HG02623 (cell line): ENCODE measurements around the gene CD300E.
"Not testable (repeated sequence)": the region's sequence is repeated elsewhere in the genome, so short reads cannot be mapped to it uniquely, and the experiment has no call there.

Experiments
- ATAC-seq: cut with Tn5 transposase; IDR thresholded peaks from one replicate; pipeline ENCODE4 v1.9.1; 2021; ENCODE audit warnings: moderate library complexity; ENCODE audit not compliant: unreplicated experiment

The CD300E gene

DNA sequence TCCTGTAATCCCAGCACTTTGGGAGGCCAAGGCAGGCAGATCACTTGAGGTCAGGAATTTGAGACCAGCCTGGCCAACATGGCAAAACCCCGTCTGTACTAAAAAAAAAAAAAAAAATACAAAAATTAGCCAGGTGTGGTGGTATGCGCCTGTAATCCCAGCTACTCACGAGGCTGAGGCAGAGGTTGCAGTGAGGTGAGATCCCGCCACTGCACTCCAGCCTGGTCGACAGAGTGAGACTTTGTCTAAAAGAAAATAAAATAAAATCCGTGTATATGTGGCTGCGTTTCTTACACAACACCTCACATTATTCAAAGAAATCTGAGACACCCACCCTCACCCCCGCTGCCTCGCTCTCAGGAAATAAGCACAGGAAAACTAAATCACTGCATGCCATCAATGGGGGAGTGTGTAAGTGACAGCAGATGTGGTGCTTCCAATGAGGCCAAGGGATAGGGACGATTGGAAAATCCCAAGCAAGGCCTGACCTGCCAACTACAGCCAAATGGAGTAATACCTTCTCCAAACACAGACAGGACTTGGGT is 13.1 kb upstream of the CD300E start:
- ATAC-seq, result not testable (repeated sequence)

DNA sequence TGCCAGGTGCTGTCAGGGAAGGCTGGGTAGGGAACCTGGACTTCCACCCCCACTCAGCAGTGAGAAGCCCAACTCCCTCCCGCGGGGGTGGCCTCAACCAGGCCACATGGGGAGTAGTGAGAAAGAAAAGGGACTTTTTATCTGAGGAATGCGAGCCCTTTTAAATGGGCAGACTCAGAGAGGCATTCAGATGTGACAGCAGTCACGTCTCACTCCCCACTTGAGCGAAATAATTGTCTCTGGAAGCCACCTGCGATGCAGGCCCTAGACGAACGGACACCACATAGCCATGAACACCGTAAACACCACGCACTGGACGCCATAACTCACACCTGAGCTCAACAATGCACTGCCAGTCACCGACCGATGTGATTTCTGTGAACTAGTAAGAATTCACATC is 11.9 kb upstream of the CD300E start:
- no peak for ATAC-seq

DNA sequence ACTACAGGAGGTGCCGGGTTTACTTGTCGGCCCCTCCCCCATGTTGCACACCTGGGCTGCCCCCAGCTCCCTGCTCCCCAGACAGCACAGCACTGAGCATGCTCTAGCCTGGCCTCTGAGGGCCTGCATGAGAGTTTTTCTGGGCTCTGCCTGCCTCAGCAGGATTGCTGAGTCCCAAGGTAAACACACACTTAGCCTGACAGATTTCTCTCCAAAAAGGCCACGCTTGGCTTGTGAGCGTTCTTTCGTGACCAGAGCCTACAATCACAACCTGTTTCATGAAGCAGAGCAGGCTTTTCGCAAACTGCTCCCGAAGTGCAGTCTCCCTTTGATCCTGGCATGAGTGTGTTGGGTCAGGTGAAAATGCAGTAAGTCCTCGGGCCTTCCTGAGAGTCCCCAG is 9.8 kb upstream of the CD300E start:
- ATAC-seq, result no peak

DNA sequence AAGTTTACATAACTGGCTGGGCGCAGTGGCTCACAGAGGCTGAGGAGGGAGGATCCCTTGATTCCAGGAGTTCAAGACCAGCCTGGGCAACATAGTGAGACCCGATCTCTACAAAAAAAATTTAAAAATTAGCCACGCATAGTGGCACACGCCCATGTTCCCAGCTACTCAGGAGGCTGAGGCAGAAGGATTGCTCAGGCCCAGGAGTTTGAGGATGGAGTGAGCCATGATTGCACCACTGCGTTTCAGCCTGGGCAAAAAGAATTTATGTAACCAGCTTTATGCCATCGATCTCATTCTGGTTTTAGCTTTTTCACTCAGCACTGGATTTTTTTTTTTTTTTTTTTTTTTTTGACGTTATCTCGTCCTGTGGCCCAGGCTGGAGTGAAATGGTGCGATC is 9.1 kb upstream of the CD300E start:
- no peak for ATAC-seq

DNA sequence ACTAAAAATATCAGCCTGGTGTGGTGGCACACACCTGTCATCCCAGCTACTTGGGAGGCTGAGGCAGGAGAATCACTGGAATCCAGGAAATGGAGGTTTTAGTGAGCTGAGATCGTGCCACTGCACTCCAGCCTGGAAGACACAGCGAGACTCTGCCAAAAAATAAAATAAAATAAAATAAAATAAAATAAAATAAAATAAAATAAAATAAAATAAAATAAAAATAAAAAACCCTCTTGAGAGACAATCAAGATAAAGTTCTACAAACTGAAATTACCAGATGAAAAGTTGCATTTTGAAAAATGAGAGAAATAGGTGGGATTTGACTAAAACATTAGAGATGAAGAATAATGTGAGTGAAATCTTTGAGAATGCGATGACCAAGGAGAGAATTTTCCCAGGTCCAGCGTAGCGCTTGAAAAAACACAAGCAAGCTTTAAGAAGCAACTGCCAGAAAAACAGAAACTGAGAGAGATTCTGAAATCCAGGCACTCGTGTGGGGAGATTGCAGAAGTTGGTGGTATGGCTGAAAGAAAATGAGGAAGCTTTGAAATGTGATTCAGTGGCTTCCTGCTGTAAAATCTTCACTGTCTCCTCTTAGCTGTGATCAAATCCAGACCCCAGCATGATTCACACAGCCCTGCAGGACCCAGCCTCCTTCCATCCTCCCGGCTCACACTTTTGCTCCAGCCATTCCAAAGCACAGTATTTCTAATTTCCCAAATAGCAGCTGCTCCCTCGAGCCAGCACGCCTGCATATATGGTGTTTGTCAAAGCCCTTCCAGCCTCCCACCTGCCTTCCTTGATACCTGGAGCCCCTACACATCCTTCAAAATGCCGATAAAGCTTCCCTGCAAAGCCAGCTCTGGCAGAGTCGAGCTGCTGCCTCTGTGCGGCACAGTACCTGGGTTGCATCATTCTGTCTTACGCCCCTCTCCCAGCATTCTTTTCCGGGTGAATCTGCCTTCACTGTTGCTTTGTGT is 8.2 kb upstream of the CD300E start:
- ATAC-seq, result no peak

DNA sequence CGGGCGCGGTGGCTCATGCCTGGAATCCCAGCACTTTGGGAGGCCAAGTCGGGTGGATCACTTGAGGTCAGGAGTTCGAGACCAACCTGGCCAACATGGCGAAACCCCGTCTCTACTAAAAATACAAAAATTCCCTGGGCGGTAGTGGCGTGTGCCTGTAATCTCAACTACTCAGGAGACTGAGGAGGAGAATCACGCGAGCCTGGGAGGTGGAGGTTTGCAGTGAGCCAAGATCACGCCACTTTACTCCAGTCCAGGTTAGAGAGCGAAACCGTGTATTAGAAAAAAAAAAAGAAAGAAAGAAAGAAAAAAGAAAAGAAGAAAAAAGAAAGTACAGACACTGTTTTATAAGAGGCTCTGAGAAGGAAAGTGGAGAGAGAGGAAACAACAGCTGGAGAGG is 6.7 kb upstream of the CD300E start:
- ATAC-seq, result not testable (repeated sequence)

DNA sequence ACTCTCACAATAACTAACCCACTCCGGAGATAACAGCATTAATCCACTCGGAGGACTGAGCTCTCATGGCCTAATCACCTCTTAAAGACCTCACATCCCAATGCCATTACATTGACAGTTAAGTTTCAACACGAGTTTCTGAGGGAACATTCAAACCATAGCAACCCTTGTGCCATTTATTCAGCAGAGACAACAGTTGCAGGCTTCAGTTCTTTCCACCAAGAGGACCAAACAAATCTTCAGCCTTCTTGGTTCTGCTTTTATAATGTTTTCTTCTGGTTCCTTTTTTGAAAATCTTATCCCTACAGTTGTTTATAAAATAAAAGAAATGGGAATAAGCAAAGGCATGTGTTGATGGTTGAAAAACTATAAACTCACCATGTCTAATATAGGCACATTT is 2.1 kb upstream of the CD300E start:
- ATAC-seq, result no peak

DNA sequence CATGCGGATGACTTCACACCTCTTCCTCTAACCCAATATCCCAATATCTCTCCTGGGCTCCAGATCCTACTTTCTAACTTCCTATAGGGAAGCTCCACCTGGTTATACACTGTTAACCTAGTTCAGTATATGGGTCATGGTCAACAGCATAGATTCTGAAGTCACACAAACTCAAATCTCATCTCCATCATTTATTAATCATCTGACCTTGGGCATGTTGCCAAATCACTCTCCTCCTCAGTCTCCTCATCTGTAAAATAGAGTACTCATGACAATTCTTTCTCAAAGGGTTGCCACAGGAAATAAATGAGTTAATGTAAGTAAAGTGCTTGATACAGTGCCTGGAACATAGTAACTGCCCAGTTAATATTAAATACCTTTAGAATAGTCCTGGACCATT is 593 bp upstream of the CD300E start:
- no peak for ATAC-seq

DNA sequence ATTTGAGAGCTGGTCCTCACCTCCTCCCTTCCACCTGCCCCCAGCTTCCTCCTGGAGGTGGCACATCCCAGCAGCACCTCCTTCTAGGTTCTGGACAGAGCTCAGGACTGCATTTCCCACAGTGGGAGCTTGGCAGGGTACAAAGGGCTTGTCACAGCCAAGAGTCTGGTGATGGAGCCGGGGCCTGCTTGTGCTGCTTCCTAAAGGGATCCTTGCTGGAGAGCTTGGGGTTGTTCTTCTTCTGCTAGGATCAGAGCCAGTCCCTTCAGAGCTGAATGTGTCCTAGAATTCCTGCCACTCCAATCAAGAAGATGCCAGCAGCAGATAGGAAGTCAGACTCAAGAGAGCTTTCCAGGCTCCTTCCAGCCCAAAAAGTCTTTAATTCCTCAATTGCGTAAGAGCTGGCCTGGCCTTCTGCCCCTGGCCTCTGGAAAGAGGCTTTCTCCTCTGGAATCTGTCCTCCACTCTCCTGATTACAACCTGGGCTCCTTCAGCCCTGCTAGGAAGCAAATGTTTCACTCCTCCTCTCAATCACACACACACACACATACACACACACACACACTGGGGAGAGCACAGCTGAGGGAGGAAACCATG is 4.4 kb downstream of the CD300E start:
- ATAC-seq, result no peak

DNA sequence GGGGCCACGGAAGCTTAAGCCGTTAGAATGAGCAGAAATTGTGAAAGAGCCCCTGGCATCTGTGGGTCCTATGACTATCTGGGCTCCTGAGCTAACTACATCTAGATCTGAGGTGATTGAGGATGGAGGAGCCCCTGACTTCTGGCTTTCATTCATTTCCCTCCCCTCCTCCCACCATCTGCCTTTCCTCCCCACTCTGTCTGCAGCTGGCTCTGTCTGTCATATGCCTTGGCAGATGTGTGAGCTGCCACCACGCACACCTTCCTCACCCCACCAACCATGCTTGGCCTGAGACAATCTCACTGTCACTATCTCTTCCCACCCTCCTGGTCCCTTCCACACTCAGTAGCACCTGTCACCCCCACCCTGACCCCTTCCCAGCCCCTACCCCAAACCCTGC is 5.1 kb downstream of the CD300E start:
- no peak for ATAC-seq

DNA sequence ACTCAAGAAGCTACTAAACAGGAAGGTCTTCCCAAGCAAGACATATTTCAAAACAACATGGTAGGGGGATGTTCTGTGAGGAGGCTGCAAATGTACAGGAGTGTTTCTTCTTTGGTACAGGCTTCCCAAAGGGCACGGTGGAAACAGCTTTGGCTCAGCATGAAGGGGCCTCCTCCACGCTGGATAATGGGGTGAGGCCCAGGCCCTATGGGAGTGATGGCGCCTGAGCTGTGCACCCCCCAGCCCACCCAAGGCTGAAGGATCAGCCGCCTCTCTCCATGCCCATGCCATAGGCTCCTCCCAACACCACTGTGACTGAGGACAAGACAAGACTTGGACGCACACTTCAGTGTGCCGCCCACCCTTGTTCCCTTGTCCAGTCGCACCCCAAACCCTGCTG is 6.8 kb downstream of the CD300E start:
- no peak for ATAC-seq

DNA sequence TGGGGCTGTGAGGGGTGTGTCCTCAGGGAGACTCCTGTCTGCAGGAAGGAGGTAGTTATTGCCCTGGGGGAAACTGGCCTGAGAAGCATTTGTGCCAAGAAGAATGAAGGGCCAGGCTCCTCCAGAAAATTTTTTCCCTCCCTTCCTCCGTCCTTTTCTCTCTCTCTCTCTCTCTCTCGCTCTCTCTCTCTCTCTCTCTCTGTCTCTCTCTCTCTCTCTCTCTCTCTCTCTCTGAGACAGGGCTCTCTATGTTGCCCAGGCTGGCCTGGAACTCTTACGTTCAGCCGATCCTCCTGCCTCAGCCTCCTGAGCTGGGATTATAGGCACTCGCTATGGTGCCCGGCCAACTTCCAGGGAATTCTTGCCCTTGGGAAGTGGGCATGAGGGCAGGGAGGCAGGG is 11.5 kb downstream of the CD300E start:
- ATAC-seq, result no peak

DNA sequence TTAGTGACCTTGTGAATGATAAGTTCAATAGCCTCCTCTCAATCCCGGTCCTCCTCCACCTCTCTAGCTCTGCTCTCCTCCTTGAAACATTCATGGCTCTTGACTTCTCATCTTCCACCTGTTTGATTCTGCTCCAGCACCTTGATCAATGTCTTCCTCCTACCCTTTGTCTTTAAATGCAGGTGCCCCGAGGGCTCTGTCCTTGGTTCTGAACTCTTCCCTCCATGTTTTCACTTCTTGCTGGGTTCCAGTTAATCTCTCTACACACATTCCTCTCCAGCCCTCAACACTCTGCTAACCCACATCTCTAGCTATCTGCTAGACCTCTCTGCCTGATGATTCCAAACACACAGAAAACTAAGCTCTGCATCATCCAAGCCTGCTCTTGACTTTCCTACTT is 13.4 kb downstream of the CD300E start:
- ATAC-seq, result no peak

DNA sequence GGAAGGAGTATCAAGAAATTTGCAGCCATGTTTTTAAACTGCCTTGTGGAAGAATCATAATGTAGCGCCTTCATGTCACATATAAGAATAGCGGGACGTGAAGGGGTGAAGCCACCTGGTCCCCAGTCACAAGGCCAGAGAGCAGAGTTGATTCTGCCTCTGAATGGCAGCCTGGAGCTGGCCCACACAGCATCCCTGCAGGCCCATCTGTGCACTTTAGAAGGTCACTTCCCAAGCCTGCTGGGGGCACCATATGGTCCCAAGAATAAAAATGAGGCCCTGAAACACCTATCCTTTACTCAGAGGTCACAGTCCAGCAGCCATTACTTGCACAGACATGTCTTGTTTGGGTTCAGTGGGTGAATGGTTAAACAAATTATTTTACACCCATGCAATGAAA is 15.0 kb downstream of the CD300E start:
- no peak for ATAC-seq

DNA sequence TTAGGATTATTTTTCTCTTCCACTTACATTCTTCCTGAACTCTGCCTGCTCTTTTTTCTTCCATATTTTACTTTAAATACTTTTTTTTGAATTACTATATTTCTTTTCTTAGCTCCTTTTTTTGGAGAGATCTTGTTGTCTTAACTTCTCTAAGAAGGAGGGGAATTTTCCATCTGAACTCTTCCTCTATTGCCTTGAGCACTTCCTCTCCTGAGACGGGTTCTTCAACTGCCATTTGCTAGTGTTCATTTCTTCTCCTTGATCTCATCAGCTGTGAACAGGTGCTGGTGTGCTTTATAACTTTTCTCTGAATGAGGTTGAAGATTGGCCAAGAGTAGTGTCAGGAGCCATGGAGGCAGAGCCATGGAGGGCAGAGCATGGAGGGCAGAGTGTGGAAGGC is 16.3 kb downstream of the CD300E start:
- no peak for ATAC-seq

DNA sequence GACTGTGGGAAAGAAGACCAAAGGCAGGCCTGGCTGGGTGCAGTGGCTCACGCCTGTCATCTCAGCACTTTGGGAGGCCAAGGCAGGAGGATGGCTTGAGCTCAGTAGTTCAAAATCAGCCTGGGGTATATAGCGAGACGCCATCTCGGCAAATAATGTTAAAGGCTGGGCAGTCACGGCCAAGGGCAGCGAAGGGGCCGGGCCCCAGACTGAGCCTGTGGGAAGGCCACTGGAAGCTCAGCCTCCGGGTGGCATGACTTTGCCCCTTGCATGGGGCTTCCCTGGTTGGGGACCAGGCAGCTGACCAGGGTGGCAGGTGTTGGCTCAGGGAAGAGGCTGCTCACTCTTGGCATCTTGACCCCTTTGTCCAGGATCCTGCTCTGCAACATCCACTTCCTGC is 17.5 kb downstream of the CD300E start:
- no peak for ATAC-seq

DNA sequence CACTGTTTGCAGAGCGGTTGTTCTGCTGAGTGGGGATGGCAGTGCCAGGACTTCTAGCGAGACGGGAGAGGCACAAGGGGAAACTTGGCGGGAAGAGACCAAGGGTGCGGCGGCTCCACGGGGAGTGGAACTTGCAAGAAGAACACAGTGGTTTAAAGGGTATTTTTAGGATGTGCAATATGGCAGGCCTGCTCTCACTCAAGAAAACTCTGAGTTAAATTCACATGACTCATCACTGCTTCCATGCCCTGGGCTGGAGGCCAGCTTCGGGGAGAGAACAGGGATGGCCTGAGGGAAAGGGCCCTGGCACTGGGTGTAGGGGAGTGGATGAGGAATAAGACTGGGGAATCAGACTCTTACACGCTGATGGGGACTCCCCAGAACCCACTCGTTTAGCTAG is 18.2 kb downstream of the CD300E start:
- ATAC-seq, result no peak

DNA sequence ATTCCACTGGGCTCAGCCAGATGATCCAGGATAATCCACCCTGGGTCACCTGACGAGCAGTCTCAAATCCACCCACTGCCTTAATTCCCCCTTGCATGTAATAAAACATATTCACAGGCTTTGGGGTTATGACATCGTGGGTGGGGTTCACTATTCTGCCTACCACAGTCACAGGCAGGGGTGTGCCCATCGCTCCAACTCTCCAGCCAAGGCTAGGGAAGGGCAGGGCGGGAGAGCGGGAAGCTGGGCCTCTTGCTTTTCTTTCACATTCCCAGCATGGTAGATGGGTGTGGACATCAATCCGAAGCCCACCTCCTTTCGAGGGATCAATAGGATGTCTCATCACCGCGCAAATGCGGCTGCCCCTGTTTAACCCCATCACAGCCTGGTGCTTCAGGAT is 18.8 kb downstream of the CD300E start:
- ATAC-seq, result no peak

DNA sequence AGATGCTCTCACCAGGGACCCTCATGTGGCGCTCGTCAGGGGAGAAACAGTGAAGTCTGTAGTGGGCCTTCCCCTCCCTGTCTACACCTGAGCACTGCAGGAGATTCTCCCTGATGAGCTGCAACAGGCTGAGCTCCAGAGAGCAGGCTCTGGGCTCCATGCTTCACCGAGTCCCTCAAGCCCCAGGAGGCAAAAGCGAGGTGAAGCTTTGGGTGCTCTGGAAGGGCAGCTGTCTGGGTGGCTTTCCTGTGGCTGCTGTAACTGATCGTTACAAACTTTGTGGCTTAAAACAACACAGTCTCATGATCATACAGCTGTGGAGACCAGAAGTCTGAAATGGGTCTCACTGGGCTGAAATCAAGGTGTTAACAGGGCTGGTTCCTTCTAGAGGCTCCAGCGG is 19.3 kb downstream of the CD300E start:
- no peak for ATAC-seq

DNA sequence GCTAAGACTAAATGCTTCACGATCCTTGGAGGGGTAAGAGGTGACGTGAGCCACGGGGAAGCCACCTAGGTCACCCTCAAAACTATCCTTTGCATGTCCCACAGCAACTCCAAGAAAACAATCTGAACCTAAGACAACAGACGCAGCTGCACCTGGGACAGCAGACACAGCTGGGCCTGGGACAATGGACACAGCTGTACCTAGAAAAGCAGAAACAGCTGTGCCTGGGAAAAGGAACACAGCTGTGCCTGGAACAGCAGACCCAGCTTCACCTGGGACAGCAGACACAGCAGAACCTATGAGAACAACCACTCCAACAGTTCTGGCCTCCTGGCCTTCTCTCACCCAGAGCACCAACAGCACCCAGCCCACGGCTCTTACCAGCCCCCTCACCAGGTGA is 19.8 kb downstream of the CD300E start:
- no peak for ATAC-seq

DNA sequence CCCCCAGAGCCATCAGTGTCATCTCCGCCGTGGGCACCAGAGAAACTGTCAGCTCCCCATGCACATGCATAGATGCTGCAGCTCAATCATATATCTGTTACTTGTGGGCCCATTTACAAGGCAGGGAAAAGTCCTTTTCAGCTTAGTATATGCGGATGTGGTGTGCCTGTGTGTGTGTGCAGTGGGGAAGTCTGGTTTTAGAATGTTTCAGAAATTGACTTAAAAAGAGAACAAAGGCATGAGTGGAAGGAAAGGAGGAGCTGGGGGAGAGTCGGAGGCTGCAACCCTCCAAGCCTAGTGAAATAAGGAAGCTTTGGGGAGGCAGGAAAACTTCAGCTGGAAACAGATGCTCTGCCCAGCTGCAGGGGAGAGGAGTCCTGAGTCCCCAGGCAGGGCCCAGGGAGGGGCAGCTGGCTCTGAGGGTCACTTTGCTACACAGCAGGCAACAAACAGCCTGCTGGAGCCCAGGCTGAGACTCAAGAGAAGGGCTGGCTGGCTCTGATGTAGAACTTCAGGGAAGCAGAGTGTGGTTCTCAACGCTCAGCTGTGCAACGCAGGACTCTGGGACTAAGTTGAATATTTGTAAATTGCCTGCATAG is 20.4 kb downstream of the CD300E start:
- no peak for ATAC-seq
